Eye (tissue), 1 donor: ENCODE measurements around the gene GGTA1.
"Not testable (repeated sequence)": the region's sequence is repeated elsewhere in the genome, so short reads cannot be mapped to it uniquely, and the experiment has no call there.

Experiments
- DNase-seq: peaks from one replicate; pipeline ENCODE4 v3.0.0-alpha.2; 2015

The GGTA1 gene

GRCh38 chr9:121498487-121499176 is 1.0 kb downstream of the GGTA1 start:
- DNase-seq, result peak; percentile 53

GRCh38 chr9:121498150-121498486 is 1.5 kb downstream of the GGTA1 start:
- DNase-seq, result peak; percentile 92

GRCh38 chr9:121495976-121496375 is 3.7 kb downstream of the GGTA1 start:
- DNase-seq, result no peak

GRCh38 chr9:121494192-121494591 is 5.5 kb downstream of the GGTA1 start:
- DNase-seq, result no peak

GRCh38 chr9:121491111-121491510 is 8.5 kb downstream of the GGTA1 start:
- no peak for DNase-seq

GRCh38 chr9:121489344-121489743 is 10.3 kb downstream of the GGTA1 start:
- DNase-seq, result no peak

GRCh38 chr9:121486043-121486442 is 13.6 kb downstream of the GGTA1 start:
- no peak for DNase-seq

- DNase-seq, result no peak
Observed at GRCh38 chr9:121485623-121486022, 14.0 kb downstream of the GGTA1 start.

- DNase-seq, result no peak
Observed at GRCh38 chr9:121484651-121485446, 14.8 kb downstream of the GGTA1 start.

- no peak for DNase-seq
Observed at GRCh38 chr9:121483473-121484031, 16.1 kb downstream of the GGTA1 start.

- no peak for DNase-seq
Observed at GRCh38 chr9:121483049-121483448, 16.6 kb downstream of the GGTA1 start.

GRCh38 chr9:121478816-121479676 is 20.6 kb downstream of the GGTA1 start:
- DNase-seq, result no peak

- DNase-seq, result no peak
Observed at GRCh38 chr9:121476156-121476555, 23.5 kb downstream of the GGTA1 start.

GRCh38 chr9:121474231-121474947 is 25.3 kb downstream of the GGTA1 start:
- DNase-seq, result no peak

- no peak for DNase-seq
Observed at GRCh38 chr9:121473229-121473628, 26.4 kb downstream of the GGTA1 start.

- no peak for DNase-seq
Observed at GRCh38 chr9:121472446-121472845, 27.2 kb downstream of the GGTA1 start.

- DNase-seq, result no peak
Observed at GRCh38 chr9:121466142-121466541, 33.5 kb downstream of the GGTA1 start.

GRCh38 chr9:121464968-121465367 is 34.7 kb downstream of the GGTA1 start:
- no peak for DNase-seq

GRCh38 chr9:121463026-121463807 is 36.4 kb downstream of the GGTA1 start:
- DNase-seq, result peak; percentile 48

GRCh38 chr9:121459513-121459912 is 40.1 kb downstream of the GGTA1 start:
- no peak for DNase-seq

- DNase-seq, result not testable (repeated sequence)
Observed at GRCh38 chr9:121458449-121458848, 41.2 kb downstream of the GGTA1 start.
